Liver (tissue), 9 donors: ENCODE data around the gene ADGRA1. TPM values are rescaled to one million over a fixed set of nuclear protein-coding genes. Genes with fewer than 3 reads are reported as not detected.
A peak's percentile ranks its signal among the peaks of the same experiment; 100 is the strongest.

Experiments
- DNase-seq: peaks from one replicate; pipeline ENCODE4 v3.0.0-alpha.2; 2017; ENCODE audit warnings: low spot score
- H3K27ac ChIP-seq, 2 donors: one replicate each; pipeline ENCODE4 v1.7.0; 2013; ENCODE audit warnings: inconsistent platforms in 2 of 2, low read length in 2 of 2, control low read depth in 1 of 2, low read depth in 1 of 2, mild to moderate bottlenecking in 1 of 2
- H3K27me3 ChIP-seq, 4 donors: one replicate each; pipeline versions ENCODE4 v1.6.1 to v1.7.0; 2013; ENCODE audit warnings: low read length in 3 of 4, inconsistent platforms in 1 of 4, mild to moderate bottlenecking in 1 of 4, moderate library complexity in 1 of 4; ENCODE audit not compliant: control insufficient read depth in 4 of 4, insufficient read depth in 4 of 4
- H3K36me3 ChIP-seq, 4 donors: one replicate each; pipeline versions ENCODE4 v1.6.1 to v1.7.0; 2013; ENCODE audit warnings: low read length in 3 of 4, mild to moderate bottlenecking in 3 of 4, low read depth in 1 of 4, moderate library complexity in 1 of 4; ENCODE audit not compliant: control insufficient read depth in 4 of 4, insufficient read depth in 3 of 4
- H3K4me1 ChIP-seq, 4 donors: one replicate each; pipeline versions ENCODE4 v1.6.1 to v1.7.0; 2013; ENCODE audit warnings: low read length in 3 of 4, mild to moderate bottlenecking in 3 of 4, moderate library complexity in 1 of 4; ENCODE audit not compliant: control insufficient read depth in 4 of 4, insufficient read depth in 4 of 4
- H3K4me3 ChIP-seq, 3 donors: one replicate each; pipeline versions ENCODE4 v1.6.1 to v1.7.0; 2013; ENCODE audit warnings: low read length in 3 of 3, control low read depth in 1 of 3, low read depth in 1 of 3, mild to moderate bottlenecking in 1 of 3
- H3K9ac ChIP-seq, 2 donors: one replicate each; pipeline ENCODE4 v1.7.0; 2013; ENCODE audit warnings: low read length in 2 of 2, mild to moderate bottlenecking in 2 of 2, moderate library complexity in 2 of 2, control low read depth in 1 of 2, low read depth in 1 of 2
- H3K9me3 ChIP-seq, 4 donors: one replicate each; pipeline versions ENCODE4 v1.6.1 to v1.7.0; 2013; ENCODE audit warnings: low read length in 3 of 4; ENCODE audit not compliant: control insufficient read depth in 4 of 4
- ATF3 ChIP-seq: IDR thresholded peaks from 2 replicates; pipeline ENCODE4 v1.6.1; 2016; ENCODE audit warnings: antibody characterized with exemption
- CTCF ChIP-seq: fragments of 150-350 bp; IDR thresholded peaks from 2 replicates; pipeline ENCODE4 v1.5.1; 2017; ENCODE audit warnings: improper control_type of control experiment, low read depth, low read length; ENCODE audit not compliant: missing input control
- EGR1 ChIP-seq, 2 donors: IDR thresholded peaks; 2 replicates each; pipeline ENCODE4 v1.6.1; 2016 to 2018; ENCODE audit warnings: antibody characterized with exemption in 2 of 2, low read depth in 2 of 2
- FOXA1 ChIP-seq: IDR thresholded peaks from 2 replicates; pipeline ENCODE4 v1.6.1; 2016; ENCODE audit warnings: antibody characterized with exemption
- FOXA2 ChIP-seq: IDR thresholded peaks from 2 replicates; pipeline ENCODE4 v1.6.1; 2016; ENCODE audit warnings: antibody characterized with exemption
- GABPA ChIP-seq, 2 donors: IDR thresholded peaks in 1 of 2; conservative IDR thresholded peaks in 1 of 2; 2 replicates each; pipeline ENCODE4 v1.6.1; 2016; ENCODE audit warnings: antibody characterized with exemption in 2 of 2, mild to moderate bottlenecking in 1 of 2, moderate library complexity in 1 of 2
- HNF4A ChIP-seq, 2 donors: conservative IDR thresholded peaks; 2 replicates each; pipeline ENCODE4 v1.6.1; 2016; ENCODE audit warnings: antibody characterized with exemption in 2 of 2, mild to moderate bottlenecking in 2 of 2
- HNF4G ChIP-seq: IDR thresholded peaks from 2 replicates; pipeline ENCODE4 v1.6.1; 2016; ENCODE audit warnings: antibody characterized with exemption
- JUND ChIP-seq, 2 donors: IDR thresholded peaks; 2 replicates each; pipeline ENCODE4 v1.6.1; 2016; ENCODE audit warnings: antibody characterized with exemption in 2 of 2
- MAX ChIP-seq: IDR thresholded peaks from 2 replicates; pipeline ENCODE4 v1.6.1; 2016; ENCODE audit warnings: antibody characterized with exemption
- NR2F2 ChIP-seq: IDR thresholded peaks from 2 replicates; pipeline ENCODE4 v1.6.1; 2016; ENCODE audit warnings: antibody characterized with exemption
- RAD21 ChIP-seq, 2 donors: IDR thresholded peaks; 2 replicates each; pipeline ENCODE4 v1.6.1; 2016; ENCODE audit warnings: antibody characterized with exemption in 2 of 2, mild to moderate bottlenecking in 2 of 2
- REST ChIP-seq: IDR thresholded peaks from 2 replicates; pipeline ENCODE4 v1.6.1; 2016; ENCODE audit warnings: antibody characterized with exemption, mild to moderate bottlenecking
- RXRA ChIP-seq, 2 donors: IDR thresholded peaks; 2 replicates each; pipeline ENCODE4 v1.6.1; 2017 to 2018; ENCODE audit warnings: antibody characterized with exemption in 2 of 2, mild to moderate bottlenecking in 1 of 2
- SP1 ChIP-seq: IDR thresholded peaks from 2 replicates; pipeline ENCODE4 v1.6.1; 2018; ENCODE audit warnings: antibody characterized with exemption, mild to moderate bottlenecking
- TAF1 ChIP-seq: conservative IDR thresholded peaks from 2 replicates; pipeline ENCODE4 v1.6.1; 2016; ENCODE audit warnings: antibody characterized with exemption, mild to moderate bottlenecking
- YY1 ChIP-seq: IDR thresholded peaks from 2 replicates; pipeline ENCODE4 v1.6.1; 2016; ENCODE audit warnings: antibody characterized with exemption, mild to moderate bottlenecking
- ZBTB33 ChIP-seq: IDR thresholded peaks from 2 replicates; pipeline ENCODE4 v1.6.1; 2016; ENCODE audit warnings: antibody characterized with exemption
- WGBS: extraction: QIAGEN DNeasy Blood & Tissue Kit; methylation state at CpG from one replicate; pipeline ENCODE4 v1.1.7; 2013; 5-methylcytosine and 5-hydroxymethylcytosine counted together
- polyA plus RNA-seq, 2 donors: library from polyadenylated mRNA; stranded (reverse) in 1 of 2; unstranded in 1 of 2; fragments of 200-250 nt in 1 of 2; fragments of >200 nt in 1 of 2; fragmentation: Nextera tagmentation in 1 of 2; extraction: Ambion mirVana in 1 of 2; gene quantifications; one replicate each; pipeline versions ENCODE4 v1.2.1 to v1.2.3, GENCODE V29; 2013 to 2015
- total RNA-seq, 2 donors: library from RNA; depleted of rRNA; stranded (reverse); fragments of >200 nt; gene quantifications; one replicate each; pipeline ENCODE4 v1.2.3, GENCODE V29; 2014
- donor health status: healthy.
- donor health status: healthy.
- donor health status: healthy.
- donor health status: healthy.
- donor health status: healthy.

ADGRA1 gene
- total and polyA plus RNA-seq, 4 donors = 0.08 to 0.70 (median 0.12) TPM; not detected in 1

- TF ChIP-seq ZBTB33 = no peak
- no peak for TF ChIP-seq MAX
- TF ChIP-seq SP1 = no peak
- no peak for TF ChIP-seq ATF3
- TF ChIP-seq HNF4A (conservative IDR thresholded peaks at IDR 0.05) = no peak
- no peak for TF ChIP-seq RAD21 (IDR thresholded peaks at IDR 0.05)
- TF ChIP-seq TAF1 = no peak
- TF ChIP-seq HNF4G = no peak
- TF ChIP-seq GABPA (IDR thresholded peaks at IDR 0.05 in 1 of 2, conservative IDR thresholded peaks at IDR 0.05 in 1 of 2) = no peak
- no peak for TF ChIP-seq EGR1 (IDR thresholded peaks at IDR 0.05; ENCODE audit: low read depth in 2 of 2)
- no peak for TF ChIP-seq JUND (IDR thresholded peaks at IDR 0.05)
- TF ChIP-seq REST = no peak
- no peak for TF ChIP-seq CTCF
- no peak for TF ChIP-seq NR2F2
- no peak for TF ChIP-seq FOXA1
- TF ChIP-seq FOXA2 = no peak
- no peak for TF ChIP-seq RXRA (IDR thresholded peaks at IDR 0.05)
- no peak for TF ChIP-seq YY1
- 2% methylated on average over 108 of the region's 108 CpGs for WGBS
- Histone ChIP-seq H3K9me3 (no peaks in the 10 kb centered on the region), H3K36me3 (no peaks in the 10 kb centered on the region), H3K27ac (no peak within 1 kb of the TSS), H3K9ac (no peak within 1 kb of the TSS), H3K4me3 (peak within 1 kb of the TSS; percentile 63 to 79 (median 68)), H3K27me3 (no peaks in the 10 kb centered on the region), H3K4me1 (peaks cover 0 to 28% (median 21%) of the 10 kb centered on the region in 4 donors)
- DNase-seq = no peak
Measured at GRCh38 chr10:133159950-133160825, 72.5 kb downstream of the ADGRA1 start, which contains the start of gene KNDC1. KNDC1 (plus strand) TSS chr10:133160219; CDS start chr10:133160468, 249 bp downstream.
